Astrocyte of the cerebellum (primary cell): Measurements from ENCODE around the gene HPSE.
"Not testable (repeated sequence)": the region's sequence is repeated elsewhere in the genome, so short reads cannot be mapped to it uniquely, and the experiment has no call there.

ENCODE experiments used
- DNase-seq: peaks from one replicate; pipeline ENCODE4 v3.0.0-alpha.2; 2011; ENCODE audit warnings: low read depth
- H3K4me3 ChIP-seq: 2 replicates; pipeline ENCODE4 v1.5.1; 2011; ENCODE audit warnings: mild to moderate bottlenecking, low read depth, low read length, moderate library complexity
- in situ Hi-C: cut with HindIII; loops from 2 replicates; pipeline ENCODE4 v1.10.0; 2017; ENCODE audit warnings: low sequenced_read_pairs
- TF ChIP-seq, protein P1 (sequence below): IDR thresholded peaks from 2 replicates; pipeline ENCODE4 v1.5.1; 2012; ENCODE audit warnings: low read length, low read depth, moderate library complexity, mild to moderate bottlenecking; ENCODE audit errors: missing control alignments

HPSE gene

DNA sequence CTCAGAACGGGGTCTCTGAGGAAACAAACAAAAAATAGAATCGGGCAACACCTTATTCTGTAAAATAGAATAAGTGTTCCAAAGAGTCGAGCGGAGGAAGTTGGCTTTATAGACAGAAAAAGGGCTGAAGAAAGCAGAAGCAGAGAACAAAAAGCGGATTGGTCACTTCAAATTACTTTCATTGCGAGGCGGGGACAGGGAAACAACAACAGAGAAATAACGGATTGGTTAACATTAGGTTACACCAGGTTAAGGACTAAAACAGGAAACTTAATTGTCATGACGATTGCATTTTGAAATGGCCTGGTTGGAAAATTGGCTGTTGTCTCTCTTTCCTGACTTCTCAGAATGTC is 49.6 kb downstream of the HPSE start:
- peak overlapping the region; percentile 55 for H3K4me3 ChIP-seq
- DNase-seq: no peak
- in situ Hi-C loops: no loop called here
- TF ChIP-seq, protein P1, sequence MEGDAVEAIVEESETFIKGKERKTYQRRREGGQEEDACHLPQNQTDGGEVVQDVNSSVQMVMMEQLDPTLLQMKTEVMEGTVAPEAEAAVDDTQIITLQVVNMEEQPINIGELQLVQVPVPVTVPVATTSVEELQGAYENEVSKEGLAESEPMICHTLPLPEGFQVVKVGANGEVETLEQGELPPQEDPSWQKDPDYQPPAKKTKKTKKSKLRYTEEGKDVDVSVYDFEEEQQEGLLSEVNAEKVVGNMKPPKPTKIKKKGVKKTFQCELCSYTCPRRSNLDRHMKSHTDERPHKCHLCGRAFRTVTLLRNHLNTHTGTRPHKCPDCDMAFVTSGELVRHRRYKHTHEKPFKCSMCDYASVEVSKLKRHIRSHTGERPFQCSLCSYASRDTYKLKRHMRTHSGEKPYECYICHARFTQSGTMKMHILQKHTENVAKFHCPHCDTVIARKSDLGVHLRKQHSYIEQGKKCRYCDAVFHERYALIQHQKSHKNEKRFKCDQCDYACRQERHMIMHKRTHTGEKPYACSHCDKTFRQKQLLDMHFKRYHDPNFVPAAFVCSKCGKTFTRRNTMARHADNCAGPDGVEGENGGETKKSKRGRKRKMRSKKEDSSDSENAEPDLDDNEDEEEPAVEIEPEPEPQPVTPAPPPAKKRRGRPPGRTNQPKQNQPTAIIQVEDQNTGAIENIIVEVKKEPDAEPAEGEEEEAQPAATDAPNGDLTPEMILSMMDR: no peak

DNA sequence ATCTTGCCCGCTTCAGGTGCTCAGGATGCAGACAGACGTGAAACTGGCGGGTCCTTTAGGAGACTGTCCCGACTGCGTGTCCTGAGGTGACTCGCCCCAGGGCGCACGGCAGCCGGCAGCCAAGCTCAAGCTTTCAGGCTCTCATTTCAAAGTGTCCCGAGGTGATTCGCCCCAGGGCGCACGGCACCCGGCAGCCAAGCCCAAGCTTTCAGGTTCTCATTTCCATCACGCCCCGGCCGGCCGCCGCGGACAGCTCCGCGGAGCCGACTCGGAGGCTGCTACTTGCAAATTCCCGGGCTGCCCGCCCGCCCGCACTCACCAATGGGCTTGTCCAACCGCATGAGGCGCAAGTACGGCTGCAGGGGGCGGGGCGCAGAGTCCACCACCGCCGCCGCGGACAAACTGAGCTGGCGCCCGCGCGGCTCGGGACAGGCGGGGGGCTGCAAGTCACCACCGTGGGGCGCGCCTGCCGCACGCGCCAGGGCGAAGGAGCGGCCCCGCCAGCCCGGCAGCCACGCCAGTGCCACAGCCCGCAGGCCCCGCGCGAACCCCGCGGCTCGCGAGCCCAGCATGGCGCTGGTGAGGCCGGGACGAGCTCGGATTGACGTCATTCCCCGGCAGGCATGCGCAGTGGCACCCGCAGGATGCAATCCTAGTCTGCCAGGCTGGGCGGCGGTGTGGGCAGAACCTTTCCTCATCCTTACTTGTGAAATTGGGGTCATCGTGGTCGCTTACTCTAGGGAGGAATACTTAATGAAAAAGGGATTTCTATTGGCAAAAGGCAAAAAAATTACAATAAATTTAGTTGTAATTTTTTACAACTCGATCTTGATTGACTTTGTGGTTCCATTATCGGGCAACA is 50.2 kb downstream of the HPSE start, which contains the start of gene COQ2:
COQ2 (minus strand) TSS at position 606 of the 862 bp plus-strand sequence; CDS start at position 572, 34 bp downstream.
- H3K4me3 ChIP-seq: peak within 1 kb of the TSS; percentile 55
- in situ Hi-C loops: no loop called here
- TF ChIP-seq, protein P1: no peak
- DNase-seq: peak; percentile 84

DNA sequence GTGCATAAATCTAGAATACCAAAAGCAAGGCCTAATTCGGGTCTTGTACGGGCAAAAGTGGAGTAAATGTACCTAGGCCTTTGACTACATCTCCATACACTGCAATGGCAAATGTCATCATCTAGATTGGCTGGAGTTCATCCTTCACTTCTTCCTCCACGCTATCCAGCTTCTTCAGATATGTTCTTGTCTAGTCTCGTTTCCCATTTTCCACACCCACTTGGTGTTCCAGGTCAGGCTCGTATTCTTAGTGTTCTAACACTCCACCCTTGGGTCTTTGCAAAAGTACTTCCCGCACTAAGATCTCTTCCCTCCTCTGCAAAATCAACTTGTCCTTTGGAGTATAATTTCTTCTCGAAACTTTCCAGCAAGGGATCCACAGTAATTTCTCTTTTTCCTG is 51.5 kb downstream of the HPSE start:
- no peak for DNase-seq
- in situ Hi-C loops: no loop called here
- no peak overlapping the region for H3K4me3 ChIP-seq
- TF ChIP-seq, protein P1: no peak

DNA sequence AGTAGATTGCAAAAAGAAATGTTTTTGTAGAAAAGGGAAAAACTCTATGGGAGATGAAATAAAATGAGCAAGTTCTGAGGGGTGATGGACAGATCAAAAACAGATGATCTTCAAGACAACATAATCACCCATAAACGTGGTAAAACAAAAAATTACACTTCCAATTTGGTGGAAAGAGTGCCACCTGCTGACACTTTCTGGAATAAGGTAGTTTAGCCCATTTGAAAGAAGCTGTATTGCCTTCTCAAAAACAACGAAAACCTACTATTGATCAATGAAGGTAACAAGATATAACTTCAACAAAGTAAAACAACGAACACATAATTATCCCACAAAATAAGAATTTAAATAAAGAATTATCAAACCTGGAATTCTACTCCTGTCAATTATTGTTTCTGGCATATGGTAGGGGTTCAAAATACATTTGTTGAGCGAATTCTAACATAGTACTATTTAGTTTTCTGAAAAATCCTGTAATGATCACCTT is 52.6 kb downstream of the HPSE start:
- in situ Hi-C loops: no loop called here

DNA sequence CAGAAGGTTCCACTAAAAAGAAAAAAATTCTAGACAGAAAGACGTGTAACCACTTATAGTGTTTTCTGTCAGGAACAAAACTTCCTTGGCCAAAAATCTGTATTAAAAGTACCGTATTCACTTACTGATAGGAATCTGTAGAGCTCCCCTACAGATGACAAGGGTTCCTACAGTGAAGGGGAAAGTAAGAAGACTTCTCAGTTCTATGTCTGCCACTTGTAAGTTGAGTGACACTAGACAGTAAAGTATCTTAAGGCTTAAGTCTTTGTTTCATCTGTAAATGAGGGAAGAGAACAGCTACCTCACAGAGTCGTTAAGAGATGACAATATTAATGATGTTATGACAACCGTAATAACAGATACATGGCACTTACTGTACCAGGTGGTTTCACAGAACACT is 53.3 kb downstream of the HPSE start:
- H3K4me3 ChIP-seq: no peak overlapping the region
- in situ Hi-C loops: no loop called here
- DNase-seq: no peak
- TF ChIP-seq, protein P1: no peak

More for the DNA sequence above, 52.6 kb downstream of the HPSE start:
- peak; percentile 60 for DNase-seq
- no peak overlapping the region for H3K4me3 ChIP-seq
- TF ChIP-seq, protein P1: peak; percentile 65

DNA sequence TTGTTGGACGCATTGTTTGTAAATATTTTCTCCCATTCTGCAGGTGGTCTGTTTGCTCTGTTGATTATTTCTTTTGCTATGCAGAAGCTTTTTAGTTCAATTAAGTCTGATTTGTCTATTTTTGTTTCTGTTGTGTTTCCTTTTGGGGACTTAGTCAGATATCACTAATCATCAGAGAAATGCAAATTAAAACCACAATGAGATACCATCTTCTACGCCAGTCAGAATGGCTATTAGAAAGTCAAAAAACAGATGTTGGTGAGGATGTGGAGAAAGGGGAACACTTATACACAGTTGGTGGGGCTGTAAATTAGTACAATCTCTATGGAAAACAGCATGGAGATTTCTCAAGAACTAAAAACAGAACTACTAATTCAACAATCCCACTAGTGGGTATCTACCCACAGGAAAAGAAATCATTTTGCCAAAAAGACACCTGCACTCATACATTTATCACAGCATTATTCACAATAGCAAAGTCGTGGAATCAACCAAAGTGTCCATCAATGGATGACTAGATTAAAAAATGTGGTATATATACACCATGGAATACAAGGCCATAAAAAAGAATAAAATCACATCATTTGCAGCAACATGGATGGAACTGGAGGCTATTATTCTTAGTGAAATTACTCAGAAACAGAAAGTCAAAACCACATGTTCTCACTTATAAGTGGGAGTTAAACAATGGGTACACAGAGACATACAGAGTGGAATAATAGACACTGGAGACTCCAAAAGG is 58.2 kb downstream of the HPSE start:
- H3K4me3 ChIP-seq: no peak overlapping the region
- no peak for DNase-seq

DNA sequence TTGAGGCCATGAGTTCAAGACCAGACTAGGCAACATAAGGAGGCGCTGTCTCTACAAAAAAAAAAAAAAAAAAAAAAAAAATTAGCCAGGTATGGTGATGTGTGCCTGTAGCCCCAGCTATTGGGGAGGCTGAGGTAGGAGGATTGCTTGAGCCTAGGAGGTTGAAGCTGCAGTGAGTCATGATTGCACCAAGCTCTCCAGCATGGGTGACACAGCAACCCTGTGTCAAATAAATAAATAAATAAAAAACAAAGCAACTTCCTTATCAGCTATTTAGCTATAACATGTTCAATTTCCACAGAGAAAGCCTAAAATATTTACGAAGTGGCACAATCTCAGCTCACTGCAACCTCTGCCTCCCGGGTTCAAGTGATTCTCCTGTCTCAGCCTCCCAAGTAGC is 60.7 kb downstream of the HPSE start:
- in situ Hi-C loops, DNase-seq: not testable (repeated sequence)

More for the DNA sequence above, 58.2 kb downstream of the HPSE start:
- TF ChIP-seq, protein P1: no peak
- in situ Hi-C loops: no loop called here

More for the DNA sequence above, 60.7 kb downstream of the HPSE start:
- H3K4me3 ChIP-seq: not testable (repeated sequence)
